GM21786 (cell line): ENCODE data around the gene PLK3.
"Not testable (repeated sequence)": the region's sequence is repeated elsewhere in the genome, so short reads cannot be mapped to it uniquely, and the experiment has no call there.

ENCODE experiments used
- ATAC-seq: cut with Tn5 transposase; IDR thresholded peaks from one replicate; pipeline ENCODE4 v1.9.1; 2021; ENCODE audit not compliant: unreplicated experiment

The PLK3 gene

DNA sequence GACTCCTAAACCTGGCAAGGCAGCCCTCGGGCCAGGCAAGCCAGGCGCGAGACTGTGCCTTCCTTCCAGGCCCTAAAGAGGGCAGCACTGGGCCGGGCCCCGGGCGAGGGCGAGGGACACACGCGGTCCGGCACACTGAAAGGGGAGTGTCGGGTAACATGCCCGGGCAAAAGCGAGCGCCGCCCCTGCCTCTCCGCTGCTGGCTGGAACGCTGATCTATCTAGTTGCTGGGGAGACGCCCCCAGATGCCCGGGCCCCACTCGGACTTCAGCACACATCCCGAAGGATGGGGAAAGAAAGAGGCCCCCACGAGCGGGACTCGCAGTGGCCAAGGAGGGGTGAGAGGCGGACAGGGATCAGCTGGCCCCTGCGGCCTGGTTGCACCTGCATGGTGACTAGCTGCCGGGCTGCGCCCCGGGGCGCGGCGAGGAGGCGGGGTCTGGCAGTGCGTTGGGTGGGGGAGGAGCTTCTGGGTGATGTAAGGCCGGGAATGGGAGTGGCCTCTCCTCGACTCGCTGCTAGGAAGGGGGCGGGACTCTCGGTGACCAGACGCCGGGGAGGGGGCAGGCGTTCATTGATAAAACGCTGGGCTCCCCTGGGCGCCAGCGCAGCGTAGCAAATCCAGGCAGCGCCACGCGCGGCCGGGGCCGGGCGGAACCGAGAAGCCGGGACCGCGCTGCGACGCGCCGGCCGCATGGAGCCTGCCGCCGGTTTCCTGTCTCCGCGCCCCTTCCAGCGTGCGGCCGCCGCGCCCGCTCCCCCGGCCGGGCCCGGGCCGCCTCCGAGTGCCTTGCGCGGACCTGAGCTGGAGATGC is at the start of gene PLK3:
Gene PLK3 (plus strand): TSS at position 608 of the 815 bp plus-strand sequence. CDS start 87 bp downstream, at position 695.
- ATAC-seq = peak; percentile 79

DNA sequence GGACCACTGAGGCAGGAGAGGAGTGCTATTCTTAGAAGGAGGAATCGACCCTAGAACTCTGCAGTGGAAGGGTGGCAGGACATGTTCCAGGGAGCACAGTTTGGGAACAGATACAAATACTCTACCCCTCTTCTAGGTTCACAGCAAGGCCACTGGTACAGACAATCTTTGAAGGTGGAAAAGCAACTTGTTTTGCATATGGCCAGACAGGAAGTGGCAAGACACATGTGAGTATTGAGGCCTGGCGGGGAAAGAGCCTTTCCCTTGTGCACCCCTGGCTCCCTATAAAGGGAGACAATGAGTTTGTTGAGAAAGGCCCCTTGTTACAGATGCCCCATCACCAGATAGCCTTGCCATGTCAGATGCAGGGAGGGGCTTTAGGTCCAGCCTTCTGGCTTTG is 42.8 kb upstream of the PLK3 start:
- ATAC-seq = peak; percentile 38

DNA sequence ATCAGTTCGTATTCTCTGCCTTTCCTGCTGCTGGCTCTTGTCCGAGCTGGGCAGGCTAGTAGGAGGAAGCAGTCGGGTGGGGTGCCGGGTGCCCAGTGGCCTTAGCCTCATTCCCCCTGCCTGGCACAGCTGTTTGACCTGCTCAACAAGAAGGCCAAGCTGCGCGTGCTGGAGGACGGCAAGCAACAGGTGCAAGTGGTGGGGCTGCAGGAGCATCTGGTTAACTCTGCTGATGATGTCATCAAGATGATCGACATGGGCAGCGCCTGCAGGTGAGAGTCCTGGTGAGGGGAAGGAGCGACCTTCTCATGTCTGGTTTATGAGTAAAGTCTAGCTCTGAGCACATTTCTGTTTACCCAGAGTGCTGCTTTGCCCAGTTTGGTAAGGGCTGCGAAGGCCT is 41.1 kb upstream of the PLK3 start:
- ATAC-seq = no peak

DNA sequence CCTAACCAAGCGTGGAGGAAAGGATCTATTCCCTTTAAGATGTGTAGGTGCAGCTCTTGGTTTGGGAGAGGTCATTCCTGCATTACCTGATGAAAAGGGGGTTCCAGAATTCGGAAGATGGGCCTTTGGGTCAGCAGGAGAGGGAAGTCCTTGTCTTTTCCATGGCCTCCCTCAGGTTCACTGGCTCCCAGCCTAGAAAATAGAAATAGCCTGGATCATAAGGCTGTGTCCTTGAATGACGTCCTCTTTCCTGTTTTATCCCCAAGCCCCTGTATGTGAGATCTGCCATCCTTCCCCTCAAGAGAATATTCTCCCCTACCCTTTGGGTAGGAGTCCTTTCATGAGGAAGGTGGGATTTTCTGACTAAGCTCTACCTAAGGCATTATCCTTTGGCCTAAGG is 39.3 kb upstream of the PLK3 start:
- no peak for ATAC-seq

DNA sequence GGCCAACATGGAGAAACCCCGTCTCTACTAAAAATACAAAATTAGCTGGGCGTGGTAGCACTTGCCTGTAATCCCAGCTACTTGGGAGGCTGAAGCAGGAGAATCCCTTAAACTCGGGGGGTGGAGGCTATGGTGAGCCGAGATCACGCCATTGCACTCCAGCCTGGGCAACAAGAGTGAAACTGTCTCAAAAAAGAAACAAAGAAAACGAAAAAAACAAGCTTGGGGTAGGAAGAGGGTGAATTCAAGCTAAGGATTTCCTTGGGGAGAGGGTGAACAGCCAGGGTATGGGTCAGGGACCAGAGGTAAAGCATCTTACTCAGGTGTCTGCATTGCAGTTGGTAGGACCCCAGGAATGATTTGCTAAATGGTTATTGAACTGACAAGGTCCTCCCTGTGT is 33.8 kb upstream of the PLK3 start:
- not testable (repeated sequence) for ATAC-seq

DNA sequence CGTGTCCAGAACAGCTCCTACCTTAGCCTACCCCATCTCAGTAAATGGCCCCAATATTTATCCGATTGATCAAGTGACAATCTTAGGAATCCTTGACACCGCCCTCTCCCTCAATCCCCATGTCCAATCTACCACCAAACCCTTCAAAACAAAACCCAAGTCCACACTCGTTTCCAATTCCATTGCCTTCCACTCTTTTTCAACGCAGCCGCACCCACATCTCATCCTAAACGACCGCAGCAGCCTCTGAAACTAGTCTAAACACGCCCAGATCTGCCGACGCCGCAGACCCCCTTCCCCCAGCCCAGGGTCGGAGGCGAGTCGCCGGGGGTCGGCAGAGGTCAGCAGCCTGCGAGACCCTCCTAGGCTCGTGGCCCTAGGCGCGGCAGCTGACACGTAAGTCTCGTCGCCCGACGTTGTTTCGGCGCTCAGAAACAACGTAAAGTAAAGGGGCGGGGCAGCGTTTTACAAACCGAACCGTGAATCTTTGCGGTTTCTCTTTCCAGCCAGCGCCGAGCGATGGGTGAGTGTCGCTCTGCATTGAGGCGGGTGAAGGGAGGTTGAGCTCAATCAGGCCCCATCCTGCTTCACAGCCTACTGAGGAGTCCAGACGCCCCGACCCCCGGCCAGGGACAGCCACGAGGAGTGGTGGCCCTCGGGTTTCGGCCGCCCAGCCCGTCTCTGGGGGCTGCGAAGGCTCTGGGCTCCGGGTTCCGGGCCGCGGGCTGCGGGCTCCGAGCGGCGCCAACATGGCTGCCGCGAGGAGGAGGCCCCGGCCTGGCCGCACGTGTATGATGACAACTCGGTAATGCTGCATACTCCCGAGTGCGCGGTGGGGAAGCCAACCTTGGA is 24.9 kb upstream of the PLK3 start, which contains the start of gene RPS8:
Gene RPS8 (plus strand): TSS at position 463 of the 852 bp plus-strand sequence. CDS start 57 bp downstream, at position 520.
- ATAC-seq = peak; percentile 67

DNA sequence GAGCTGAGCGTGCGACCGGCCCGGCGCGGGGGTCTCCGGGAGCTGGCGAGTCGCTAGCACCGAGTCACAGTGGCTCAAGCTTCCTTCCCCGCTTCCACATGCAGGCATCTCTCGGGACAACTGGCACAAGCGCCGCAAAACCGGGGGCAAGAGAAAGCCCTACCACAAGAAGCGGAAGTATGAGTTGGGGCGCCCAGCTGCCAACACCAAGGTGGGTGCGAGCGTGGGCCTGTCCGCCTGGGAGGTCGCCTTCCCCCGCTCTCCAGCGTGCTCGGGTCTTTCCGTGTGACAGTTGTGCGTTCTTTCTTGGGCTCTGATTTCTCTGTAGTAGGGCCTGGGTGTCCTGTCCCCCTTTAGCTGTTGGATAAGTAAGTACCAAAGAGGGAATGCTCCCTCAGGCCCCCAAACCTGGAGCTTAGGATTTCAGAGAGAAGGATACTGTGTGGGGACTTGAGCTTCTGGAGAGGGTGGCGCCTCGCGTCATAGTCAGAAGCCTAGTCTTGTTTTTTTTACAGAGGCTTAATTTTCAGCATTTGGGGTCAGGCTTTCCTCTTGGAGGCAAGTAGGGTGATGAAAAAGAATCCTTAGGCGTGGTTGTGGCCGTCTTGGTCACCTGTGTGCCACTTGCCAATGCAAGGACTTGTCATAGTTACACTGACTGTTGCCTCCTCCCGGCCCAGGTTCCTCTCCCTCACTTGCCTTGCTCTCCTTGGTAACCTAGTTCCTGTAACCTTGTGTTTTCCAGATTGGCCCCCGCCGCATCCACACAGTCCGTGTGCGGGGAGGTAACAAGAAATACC is 24.0 kb upstream of the PLK3 start:
- ATAC-seq = no peak

DNA sequence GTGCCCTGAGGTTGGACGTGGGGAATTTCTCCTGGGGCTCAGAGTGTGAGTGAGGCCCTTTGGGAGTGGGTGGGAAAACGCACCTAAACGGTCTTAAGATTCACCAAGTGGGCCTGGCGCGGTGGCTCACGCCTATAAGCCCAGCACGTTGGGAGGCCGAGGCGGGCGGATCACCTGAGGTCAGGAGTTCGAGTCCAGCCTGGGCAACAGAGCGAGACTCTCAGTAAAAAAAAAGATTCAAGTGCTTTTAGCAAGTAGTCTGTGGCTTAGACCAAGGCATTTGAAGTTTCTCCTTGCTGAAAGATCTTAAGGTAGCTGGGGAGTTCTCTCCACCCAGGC is 23.5 kb upstream of the PLK3 start:
- no peak for ATAC-seq

DNA sequence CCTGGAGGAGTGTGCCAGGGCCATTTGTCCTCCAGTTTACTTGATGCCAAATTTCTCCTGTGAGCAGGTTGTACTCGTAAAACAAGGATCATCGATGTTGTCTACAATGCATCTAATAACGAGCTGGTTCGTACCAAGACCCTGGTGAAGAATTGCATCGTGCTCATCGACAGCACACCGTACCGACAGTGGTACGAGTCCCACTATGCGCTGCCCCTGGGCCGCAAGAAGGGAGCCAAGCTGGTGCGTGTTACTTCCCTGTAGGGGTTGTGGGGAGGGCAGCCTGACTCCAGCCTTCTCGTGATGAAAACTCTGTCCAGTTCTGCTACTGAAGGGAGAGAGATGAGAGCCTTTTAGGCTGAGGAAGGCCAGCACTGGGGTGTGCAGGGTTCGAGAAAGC is 22.6 kb upstream of the PLK3 start:
- ATAC-seq = no peak

DNA sequence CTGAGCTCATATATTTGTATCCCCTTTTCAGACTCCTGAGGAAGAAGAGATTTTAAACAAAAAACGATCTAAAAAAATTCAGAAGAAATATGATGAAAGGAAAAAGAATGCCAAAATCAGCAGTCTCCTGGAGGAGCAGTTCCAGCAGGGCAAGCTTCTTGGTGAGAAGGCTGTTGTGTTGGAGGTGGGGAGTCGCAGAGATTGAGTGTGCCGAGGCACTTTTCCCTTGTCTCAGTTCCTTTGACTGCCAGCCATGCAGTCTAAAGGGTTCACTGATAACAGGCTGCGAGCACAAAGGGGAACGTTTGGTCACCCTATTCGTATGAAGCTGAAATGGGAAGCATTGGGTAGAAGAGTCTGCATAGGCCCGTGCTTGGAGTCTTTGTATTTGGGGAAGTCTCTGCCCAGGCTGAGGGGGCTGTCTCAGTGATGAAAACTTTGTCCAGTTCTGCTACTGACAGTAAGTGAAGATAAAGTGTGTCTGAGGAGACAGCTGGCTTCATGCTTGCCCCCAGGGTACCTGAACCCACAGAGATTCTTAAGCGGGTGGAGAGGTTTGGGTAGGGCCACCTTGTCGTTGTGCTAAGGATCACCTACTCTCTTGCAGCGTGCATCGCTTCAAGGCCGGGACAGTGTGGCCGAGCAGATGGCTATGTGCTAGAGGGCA is 22.1 kb upstream of the PLK3 start:
- no peak for ATAC-seq

DNA sequence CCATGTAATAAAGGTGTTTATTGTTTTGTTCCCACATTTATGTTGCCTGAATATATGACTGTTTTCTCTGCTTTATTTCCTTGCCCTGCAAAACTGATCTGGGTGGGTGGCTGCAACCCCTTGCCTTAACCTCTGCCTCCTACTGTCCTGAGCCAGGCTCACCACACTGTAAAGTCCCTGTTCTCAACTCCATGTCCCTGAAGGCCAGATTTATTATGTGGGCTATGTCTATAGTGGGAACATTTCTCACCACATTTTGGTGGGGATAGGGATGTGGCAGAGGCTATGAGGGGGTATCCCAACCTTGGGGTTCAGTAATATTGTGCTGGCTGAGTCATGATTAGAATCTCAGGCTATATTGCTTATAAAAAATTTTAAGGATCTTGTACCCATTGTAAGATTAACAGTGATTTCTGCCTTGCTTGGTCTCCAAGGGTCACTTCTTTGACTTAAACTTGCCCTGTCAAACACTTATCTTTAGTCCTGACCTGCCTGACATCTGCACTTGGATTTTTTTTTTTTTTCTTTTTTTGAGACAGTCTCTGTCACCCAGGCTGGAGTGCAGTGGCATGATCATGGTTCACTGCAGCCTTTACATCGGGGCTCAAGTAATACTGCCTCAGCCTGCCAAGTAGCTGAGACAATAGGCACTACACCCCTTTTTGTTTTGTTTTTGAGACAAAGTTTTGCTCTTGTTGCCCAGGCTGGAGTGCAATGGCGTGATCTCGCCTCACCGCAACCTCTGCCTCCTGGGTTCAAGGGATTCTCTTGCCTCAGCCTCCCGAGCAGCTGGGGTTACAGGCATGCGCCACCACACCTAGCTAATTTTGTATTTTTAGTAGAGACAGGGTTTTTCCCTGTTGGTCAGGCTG is 21.2 kb upstream of the PLK3 start:
- ATAC-seq = no peak

DNA sequence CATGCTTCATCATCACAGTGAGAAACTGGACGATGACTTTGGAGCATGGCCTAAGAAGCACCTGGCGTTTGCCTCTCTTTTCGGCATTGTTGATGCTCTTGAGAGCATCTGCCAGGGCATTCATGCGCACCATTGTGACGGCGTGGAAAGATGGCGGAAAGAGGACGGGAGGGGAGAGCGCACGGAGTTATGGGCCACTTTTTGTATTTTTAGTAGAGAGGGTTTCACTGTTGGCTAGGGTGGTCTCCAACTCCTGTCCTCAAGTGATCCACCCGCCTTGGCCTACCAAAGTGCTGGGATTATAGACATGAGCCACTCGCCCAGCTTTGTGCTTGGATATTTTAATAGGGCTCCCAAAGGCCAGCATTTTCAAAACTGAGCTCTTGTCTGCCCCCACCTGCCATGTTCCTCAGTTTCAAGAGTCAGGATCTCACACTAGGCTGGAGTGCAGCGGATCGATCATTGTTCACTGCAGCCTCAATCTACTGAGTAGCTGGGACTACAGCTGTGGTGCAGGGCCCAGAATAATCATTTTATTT is 19.5 kb upstream of the PLK3 start:
- no peak for ATAC-seq

DNA sequence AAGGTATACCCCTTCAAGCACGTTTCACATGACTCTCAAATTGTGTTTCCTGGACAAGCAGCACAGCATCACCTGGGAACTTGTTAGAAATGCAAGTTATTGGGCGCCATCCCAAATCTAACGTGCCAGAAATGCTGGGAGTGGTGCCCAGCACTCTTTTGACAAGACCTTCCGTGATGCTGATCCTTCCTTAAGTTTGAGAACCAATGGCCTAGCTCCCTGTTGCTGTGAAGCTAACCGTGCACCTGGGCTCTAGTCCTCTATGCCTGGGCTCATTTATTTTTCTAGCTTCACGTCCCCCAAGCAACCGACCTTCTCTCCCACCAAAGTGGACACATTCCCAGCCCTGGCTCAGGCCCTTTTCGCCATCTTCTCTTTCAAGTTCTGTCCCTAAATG is 16.5 kb upstream of the PLK3 start:
- no peak for ATAC-seq

DNA sequence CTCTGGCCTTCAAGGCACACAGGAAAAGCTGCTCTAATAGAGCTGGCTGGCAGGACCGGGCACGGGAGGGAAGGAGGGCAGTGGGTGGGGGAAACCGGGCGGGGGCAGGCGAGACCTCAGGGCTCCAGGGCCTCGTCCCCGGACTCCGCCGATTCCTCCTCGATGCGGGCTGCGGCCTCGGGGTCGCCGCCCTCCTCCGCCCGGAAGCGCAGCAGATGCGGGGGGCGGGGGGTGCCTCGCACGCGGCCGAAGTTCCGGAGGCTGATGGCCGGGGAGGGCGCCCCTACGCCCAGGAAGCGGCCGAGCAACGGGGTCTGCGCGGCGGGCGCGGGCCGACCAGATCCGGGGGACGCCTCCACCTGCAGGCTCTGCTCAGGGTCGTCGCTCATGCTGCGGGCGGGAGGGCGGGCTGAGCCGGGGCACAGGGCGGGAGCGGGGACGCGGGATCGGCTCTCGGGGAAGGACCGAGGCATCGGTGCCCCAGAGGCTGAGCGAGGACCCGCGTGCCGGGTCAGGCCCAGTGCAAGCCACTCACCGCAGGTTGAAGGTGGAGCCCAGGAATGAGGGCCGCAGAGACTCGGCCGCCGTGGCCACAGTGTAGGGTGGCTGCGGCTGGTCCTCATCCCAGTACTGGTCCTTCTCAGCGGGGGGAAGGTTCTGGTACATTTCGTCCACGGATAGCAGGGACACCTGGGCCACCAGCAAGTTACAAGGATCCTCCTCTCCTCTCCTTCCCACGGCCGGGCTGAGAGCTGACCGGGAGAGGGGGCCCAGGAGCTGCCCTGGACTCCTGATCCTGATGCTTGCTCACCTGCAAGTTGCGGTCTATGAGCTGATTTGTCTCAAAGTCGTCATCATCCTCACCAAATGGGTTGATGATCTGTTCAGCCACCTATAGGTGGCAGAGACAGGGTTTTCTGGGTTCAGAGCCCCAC is 15.8 kb upstream of the PLK3 start:
- no peak for ATAC-seq

DNA sequence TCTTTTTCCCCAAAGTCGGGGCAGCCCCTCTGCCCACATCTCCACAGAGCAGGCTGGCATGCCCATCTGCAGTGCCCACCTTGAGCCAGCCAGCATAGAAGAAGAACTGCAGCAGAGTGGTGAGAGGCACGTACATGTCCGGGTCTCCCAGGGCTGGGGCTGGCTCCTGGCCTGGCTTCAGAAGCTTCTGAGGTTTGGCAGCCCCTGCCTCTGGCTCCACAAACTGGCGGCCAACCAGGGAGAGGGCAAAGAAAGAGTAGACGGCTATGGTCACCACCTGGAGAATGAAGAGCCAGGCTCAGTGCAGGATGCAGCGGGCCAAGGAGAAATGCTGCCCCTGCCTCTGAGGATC is 15.2 kb upstream of the PLK3 start:
- ATAC-seq = no peak

DNA sequence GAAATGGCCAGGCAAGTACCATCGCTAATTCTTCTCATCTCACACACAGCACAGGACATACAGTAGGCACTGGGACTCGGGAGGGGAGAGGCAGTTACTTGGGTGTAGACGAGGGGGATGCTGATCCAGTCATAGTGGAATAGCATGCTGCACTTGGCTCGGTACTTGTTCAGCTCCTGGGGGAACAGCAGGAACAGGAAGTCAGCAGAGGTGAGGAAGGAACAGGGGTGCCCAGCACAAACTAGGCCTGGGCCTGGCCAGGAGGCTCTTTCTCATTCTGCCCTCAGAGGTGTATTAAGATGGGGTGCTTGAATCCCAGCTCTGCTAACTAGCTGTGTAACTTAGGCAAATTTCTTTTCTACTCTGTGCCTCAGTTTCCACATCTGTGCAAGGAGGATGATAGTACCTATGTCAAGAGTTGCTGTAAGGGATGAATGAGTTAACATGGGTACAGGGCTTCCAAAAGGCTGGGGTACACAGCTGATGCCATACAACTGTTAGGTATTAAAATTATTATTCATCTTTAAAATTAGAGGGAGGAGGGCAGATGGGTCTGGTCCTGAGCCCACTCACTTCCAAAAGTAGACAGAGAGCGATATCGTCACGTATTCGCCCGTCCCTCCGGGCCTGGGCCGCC is 14.6 kb upstream of the PLK3 start:
- no peak for ATAC-seq

DNA sequence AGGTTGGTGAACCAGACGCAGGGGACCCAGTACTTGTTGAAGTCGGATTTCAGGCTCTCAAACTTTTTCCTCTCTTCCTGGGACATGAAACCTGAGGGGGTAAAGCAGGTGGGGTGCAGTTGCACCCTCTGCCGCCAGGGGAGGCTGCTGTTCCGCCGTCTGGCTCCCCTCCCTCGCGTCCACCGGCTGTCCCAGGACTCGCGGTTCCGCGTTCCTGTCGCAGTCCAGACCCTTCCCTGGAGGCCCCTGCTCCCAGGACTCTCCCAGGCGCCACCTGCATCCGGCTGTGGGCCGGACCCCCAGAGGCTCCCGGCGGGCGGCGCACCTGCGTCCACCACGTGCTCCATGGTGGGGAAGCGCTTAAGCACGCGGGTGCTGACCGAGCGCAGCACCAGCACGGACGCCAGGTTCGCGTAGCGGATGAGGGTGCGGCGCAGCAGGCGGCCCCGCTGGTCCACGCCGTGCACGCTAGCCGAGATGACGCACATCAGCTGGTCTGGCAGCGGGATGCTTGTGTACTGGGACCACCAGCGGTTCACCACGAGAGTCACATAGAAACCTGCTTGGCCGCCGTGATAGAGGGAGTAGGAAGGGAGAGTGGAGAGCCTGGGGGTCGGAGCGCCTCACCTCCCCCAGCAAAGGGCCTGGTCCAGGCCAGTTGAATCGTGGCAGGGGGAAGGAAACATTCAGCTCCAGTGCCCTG is 13.9 kb upstream of the PLK3 start:
- no peak for ATAC-seq
